Activated CD4-positive, alpha-beta T cell treated with anti-CD3 and anti-CD28 coated beads, Interleukin-2, amount 50 U/mL, for 24 hours (primary cell): Measurements from ENCODE around the gene DNAH1.

Source experiments
- DNase-seq, 2 donors: peaks; one replicate each; pipeline ENCODE4 v3.0.0-alpha.2; 2020; ENCODE audit warnings: low read depth in 1 of 2, low spot score in 1 of 2

Gene DNAH1

DNA sequence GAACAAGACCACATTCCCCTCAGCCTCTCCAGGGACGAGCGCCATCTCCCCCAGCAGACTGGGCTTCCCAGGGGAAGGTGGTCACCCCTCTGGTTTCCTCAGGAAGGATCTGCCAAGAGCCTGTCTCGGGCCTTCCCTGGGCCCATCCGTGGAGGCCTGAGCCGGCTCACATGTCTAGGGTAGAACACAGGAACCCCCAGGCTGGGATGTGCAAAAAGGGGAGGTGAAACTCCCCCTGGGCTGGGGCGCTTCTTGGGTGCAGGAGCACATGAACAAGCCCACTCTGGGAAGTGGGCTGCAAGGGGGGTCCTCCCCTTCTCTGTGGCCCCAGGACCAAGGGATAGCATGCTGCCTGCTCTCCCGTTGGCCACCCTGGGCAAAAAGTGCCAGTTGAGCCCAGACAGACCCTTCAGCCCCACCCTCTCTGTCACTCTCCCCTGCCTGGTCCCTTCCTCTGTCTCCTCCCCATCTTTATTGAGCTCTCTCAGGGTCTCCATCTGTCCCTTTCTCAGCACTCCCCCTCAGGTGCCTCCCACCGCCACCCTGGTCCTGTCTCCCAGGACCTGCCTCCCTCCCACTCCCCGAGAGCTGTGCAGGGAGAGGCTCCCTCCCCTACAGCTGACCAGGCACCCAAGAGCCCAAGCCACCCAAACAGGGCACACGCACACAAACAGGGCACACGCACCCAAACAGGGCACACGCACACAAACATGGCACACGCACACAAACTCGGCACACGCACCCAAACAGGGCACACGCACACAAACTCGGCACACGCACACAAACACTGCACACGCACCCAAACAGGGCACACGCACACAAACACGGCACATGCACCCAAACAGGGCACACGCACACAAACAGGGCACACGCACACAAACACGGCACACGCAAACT is 127.9 kb downstream of the DNAH1 start:
- DNase-seq: no peak

DNA sequence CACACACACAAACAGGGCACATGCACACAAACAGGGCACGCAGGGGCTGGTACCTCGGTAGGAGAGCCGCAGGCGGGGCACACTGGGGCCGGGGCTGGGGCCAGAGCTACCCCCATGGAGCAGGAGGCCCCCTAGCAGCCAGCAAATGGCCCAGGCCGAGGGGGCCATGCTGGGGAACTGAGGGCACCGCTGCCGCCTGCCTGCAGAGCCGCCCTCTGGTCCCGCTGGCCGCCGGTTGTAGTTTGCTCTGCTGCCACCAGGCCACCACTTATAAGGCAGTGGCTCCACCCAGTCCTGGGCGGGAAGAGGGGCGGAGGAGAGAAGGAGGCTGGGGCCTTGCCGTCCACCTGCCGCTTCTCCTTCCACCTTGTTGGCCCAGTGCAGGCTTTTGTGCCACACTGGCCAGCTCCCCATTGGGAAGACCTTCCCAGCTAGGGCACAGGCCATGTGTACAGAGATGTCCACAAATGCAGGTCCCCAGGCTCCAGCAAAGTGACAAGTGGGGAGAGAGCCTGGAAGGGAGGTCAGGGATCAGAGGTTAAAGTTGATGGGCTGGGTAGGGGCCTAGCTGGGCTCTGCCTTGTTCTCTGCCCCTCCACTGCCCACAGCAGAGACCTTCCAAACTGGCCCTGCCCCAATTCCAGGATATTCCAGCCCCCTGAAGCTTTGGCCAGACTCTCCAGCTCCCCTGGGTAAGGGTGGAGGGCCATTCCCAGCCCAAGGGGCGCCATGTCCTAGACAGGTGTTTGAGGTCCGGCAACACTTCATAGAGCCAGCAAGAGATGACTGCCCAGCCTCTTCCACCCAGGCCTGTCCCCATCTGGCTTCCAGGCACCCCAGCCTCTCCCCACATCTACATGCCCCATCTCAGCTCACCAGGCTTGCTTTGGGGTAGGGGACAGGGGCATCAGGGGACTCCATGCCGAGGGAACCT is 129.0 kb downstream of the DNAH1 start, which contains the start of gene SEMA3G:
TSS of gene SEMA3G (minus strand) at position 244 of the 934 bp plus-strand sequence. CDS start at position 168, 76 bp downstream.
- peak; percentile 52 to 64 for DNase-seq

DNA sequence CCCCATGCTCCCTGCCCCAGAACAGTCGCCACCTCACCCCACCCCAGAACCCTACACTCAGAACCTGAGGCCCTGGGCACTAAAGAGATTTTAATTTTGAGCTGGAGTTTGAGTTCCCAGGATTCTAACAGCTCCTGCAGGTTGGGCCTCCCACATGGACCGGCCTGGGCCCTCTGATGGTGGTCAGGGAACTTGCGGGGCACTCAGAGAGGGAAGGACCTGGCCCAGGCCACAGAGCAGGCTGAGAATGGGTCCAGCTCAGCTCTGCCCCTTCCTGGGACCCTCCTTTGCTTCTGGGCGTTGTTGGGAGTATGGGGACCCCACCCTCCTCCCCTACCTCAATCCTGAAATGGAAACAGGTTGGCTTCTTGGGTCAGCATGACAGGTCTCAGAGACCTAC is 129.9 kb downstream of the DNAH1 start:
- no peak for DNase-seq

DNA sequence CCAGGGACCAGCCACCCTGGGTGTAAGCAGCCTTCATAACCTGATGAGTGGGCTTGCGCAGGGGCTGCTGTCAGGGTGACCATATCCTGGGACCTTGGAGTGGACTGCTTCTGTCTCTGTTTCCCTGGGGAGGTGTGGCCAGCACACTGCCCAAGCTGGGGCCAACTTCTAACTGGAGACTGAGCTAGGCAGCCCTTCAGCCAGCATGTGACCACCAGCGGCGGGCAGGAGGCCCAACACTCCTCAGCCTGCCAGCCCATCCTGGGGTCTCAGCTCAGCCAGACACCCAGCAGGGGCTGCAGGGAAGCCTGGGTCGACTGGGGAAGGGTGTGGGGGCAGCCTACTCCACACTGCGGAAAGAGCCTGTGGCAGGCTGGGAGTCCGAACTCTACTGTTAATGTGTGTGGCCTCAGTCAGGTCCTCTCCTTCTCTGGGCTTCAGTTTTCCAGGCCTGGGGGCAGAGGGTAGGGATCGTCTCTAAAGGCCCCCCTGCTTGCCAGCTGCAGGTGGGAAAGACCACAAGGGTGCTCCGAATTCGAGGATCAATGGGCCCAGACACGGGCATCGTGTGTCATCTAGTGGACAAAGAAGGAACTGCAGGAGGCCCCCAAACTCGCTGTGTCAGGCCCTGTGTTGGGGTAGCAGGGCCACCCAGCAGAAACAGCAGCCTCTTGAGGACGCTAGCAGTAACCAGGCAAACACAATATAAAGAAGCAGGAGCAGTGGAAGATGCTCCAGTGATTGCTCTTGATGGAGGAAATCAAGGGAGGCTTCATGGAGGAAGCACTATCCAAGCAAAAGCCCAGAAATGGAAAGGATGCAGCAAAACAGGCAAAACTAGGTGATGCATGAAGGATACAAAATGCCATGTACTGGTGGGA is 130.8 kb downstream of the DNAH1 start:
- DNase-seq: peak; percentile 48 to 66

DNA sequence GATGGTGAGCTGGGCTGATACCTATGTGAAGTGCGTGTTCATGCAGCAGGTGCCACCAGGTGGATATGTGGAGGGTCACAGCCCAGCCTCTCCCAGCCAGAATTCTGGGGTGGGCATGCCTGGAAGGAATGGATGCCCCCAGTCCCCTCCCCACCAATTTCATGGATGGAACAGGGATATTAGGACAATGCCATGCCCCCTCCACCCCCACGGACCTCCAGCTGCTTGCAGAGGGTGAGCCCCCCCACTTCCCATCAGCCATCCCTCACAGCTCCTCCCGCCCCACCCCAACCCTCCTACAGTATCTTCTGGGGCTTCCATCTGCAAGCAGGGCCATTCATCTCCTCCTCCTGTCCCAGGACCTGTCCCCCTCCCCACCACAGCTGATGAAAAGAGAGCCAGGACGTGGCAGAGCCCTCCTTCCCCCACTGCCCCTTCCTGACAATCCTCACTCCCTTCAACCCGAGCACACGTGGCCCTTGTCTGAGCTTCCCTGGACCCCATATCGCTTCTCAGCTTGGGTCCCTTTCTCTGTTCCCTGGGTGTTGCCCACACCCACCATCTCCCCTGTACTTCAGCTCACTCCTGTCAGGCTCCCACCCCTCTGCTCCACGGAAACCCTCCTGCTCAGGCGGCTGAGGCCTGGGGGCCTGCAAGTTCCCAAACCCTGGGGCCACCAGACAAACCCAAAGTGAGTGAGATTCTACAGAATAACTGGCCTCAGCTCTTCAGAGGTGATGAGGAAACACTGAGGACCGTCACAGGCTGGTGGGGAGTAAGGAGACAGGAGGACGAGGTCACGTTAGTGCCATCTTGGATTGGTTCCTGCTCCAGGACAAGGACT is 131.6 kb downstream of the DNAH1 start:
- no peak for DNase-seq
